Stimulated activated naive CD4-positive, alpha-beta T cell (primary cell): ENCODE data around the gene CEP112.
"Not testable (repeated sequence)": the region's sequence is repeated elsewhere in the genome, so short reads cannot be mapped to it uniquely, and the experiment has no call there.

Source experiments
- DNase-seq, 6 experiments: peaks; one replicate each; lab custom pipeline; 2025; lab: John Stamatoyannopoulos, UW

Gene CEP112

GRCh38 chr17:65782104-65782706 is 409.7 kb downstream of the CEP112 start:
- DNase-seq: not testable (repeated sequence)

- DNase-seq: no peak
Measured at GRCh38 chr17:65780111-65780510, 411.8 kb downstream of the CEP112 start.

- DNase-seq: no peak
Measured at GRCh38 chr17:65776890-65777289, 415.0 kb downstream of the CEP112 start.

GRCh38 chr17:65774787-65775186 is 417.1 kb downstream of the CEP112 start:
- DNase-seq: no peak

GRCh38 chr17:65772989-65773388 is 418.9 kb downstream of the CEP112 start:
- DNase-seq: no peak

GRCh38 chr17:65771704-65772103 is 420.2 kb downstream of the CEP112 start:
- DNase-seq: no peak

- no peak for DNase-seq
Measured at GRCh38 chr17:65763786-65764185, 428.1 kb downstream of the CEP112 start.

GRCh38 chr17:65762973-65763372 is 429.0 kb downstream of the CEP112 start:
- DNase-seq: no peak

- DNase-seq: no peak
Measured at GRCh38 chr17:65759532-65759931, 432.4 kb downstream of the CEP112 start.

- no peak for DNase-seq
Measured at GRCh38 chr17:65756760-65757159, 435.2 kb downstream of the CEP112 start.

- no peak for DNase-seq
Measured at GRCh38 chr17:65755799-65756198, 436.1 kb downstream of the CEP112 start.

- DNase-seq: no peak
Measured at GRCh38 chr17:65754630-65755029, 437.3 kb downstream of the CEP112 start.

- no peak for DNase-seq
Measured at GRCh38 chr17:65754081-65754480, 437.9 kb downstream of the CEP112 start.

- DNase-seq: no peak
Measured at GRCh38 chr17:65753348-65753747, 438.6 kb downstream of the CEP112 start.

GRCh38 chr17:65751263-65751662 is 440.7 kb downstream of the CEP112 start:
- no peak for DNase-seq

- peak; percentile 17 to 75 (median 54) for DNase-seq
Measured at GRCh38 chr17:65750631-65751115, 441.3 kb downstream of the CEP112 start.

GRCh38 chr17:65750166-65750565 is 441.8 kb downstream of the CEP112 start:
- no peak for DNase-seq

GRCh38 chr17:65749479-65749878 is 442.5 kb downstream of the CEP112 start:
- no peak for DNase-seq

- no peak for DNase-seq
Measured at GRCh38 chr17:65745241-65745640, 446.7 kb downstream of the CEP112 start.

GRCh38 chr17:65743308-65743655 is 448.7 kb downstream of the CEP112 start:
- no peak for DNase-seq

GRCh38 chr17:65742403-65743307 is 449.3 kb downstream of the CEP112 start:
- DNase-seq: peak in 2 of 6 experiments; percentile 25 to 27

- DNase-seq: peak in 3 of 6 experiments; percentile 52 to 62 (median 61)
Measured at GRCh38 chr17:65741710-65742109, 450.2 kb downstream of the CEP112 start.

- DNase-seq: no peak
Measured at GRCh38 chr17:65739034-65739433, 452.9 kb downstream of the CEP112 start.
